Retinal pigment epithelial cell (primary cell): ENCODE measurements around the gene PCSK7.

ENCODE experiments used
- DNase-seq: peaks from one replicate; pipeline ENCODE4 v3.0.0-alpha.2; 2010; ENCODE audit warnings: low read depth
- H3K4me3 ChIP-seq: 2 replicates; pipeline ENCODE4 v1.5.1; 2011; ENCODE audit warnings: mild to moderate bottlenecking, low read length, control low read depth, moderate library complexity
- TF ChIP-seq, protein P1 (sequence below): conservative IDR thresholded peaks from 2 replicates; pipeline ENCODE4 v1.5.1; 2011; ENCODE audit warnings: low read depth, low read length, control low read depth, inconsistent platforms

Gene PCSK7

DNA sequence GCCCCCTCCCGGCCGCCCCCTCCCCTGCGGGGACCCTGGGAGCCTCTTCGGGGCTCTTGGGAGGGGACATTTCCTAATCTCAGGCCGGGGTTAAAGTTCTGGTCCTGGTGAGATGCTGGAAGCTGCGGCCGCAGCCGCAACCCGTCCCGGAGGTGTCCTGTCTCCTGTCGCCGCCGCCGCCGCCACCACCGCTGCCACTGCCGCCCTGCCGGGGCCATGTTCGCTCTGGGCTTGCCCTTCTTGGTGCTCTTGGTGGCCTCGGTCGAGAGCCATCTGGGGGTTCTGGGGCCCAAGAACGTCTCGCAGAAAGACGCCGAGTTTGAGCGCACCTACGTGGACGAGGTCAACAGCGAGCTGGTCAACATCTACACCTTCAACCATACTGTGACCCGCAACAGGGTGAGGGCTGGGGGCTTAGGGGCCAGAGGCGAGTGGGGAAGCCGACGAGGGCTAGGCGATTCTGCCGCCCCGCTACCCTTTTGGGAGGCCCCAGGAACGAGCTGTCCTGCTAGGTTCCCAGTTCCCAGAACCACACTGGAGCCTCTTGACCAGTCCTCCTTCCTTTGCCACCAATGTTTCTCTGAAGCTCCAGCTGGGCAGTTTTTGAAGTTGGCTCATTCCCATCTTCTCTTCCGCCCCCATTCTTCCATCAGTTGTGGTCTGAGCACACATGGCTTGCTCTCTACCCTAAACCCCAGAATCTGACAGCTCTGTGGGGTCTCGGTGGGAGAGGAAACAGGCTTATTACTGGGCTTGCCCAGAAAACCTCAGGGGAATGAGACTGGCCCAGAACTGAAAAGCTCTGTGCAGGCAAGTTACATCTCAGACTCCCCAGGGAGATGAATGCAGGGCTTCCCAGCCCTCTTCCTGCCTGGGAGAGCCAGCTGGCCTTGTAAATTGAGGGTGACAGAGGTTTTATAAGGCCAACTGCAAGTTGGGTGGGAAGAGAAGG, 52.5 kb downstream of the PCSK7 start:
- DNase-seq, result no peak
- TF ChIP-seq, protein P1, sequence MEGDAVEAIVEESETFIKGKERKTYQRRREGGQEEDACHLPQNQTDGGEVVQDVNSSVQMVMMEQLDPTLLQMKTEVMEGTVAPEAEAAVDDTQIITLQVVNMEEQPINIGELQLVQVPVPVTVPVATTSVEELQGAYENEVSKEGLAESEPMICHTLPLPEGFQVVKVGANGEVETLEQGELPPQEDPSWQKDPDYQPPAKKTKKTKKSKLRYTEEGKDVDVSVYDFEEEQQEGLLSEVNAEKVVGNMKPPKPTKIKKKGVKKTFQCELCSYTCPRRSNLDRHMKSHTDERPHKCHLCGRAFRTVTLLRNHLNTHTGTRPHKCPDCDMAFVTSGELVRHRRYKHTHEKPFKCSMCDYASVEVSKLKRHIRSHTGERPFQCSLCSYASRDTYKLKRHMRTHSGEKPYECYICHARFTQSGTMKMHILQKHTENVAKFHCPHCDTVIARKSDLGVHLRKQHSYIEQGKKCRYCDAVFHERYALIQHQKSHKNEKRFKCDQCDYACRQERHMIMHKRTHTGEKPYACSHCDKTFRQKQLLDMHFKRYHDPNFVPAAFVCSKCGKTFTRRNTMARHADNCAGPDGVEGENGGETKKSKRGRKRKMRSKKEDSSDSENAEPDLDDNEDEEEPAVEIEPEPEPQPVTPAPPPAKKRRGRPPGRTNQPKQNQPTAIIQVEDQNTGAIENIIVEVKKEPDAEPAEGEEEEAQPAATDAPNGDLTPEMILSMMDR, result no peak

DNA sequence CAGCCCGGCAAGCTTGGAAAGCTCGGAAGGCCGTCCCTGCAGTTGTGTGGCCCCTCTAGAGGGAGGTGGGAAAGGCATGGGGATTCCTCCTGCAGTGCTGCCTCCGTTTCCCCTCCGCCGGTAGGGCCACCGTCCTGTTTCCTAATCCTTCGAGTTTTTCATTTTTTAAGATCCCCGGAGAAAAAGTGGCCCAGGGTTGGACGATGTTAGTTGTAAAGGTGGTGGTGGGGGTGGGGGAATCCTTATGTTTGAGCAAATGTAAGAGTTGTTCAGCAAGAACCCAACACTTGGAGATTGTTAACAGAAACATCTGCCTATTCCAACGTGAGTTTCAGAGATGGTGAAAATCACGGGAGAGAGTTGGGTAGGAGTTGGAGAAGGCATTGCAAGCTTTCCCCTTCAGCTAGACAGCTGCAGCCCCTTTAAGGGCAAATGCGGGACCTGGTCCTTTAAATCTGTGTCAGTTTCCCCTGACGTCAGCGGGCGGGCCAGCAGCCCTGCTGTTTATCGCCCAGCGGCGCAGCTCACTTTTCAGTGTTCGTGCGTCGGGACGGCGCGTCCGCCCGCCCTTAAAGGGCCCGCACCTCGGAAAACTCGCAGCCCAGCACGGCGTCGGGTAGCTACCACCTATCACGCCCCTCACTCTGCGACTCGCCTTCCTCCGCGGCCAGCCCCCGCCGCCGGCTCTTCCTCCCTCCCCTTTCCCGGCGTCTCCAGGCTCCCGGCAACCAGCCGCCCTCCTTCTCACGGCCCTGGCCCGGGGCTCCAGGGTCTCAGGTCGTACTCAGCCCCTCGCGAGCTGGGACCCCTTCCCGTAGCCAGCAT, 53.5 kb downstream of the PCSK7 start, which contains the start of gene SIDT2:
Gene SIDT2 (plus strand): TSS at position 534 of the 825 bp plus-strand sequence. CDS start 521 bp downstream, outside the sequence.
- peak within 1 kb of the TSS; percentile 77 for H3K4me3 ChIP-seq
- TF ChIP-seq, protein P1, result no peak
- DNase-seq, result peak; percentile 73

More for the DNA sequence above, 52.5 kb downstream of the PCSK7 start:
- H3K4me3 ChIP-seq, result peak overlapping the region; percentile 77

DNA sequence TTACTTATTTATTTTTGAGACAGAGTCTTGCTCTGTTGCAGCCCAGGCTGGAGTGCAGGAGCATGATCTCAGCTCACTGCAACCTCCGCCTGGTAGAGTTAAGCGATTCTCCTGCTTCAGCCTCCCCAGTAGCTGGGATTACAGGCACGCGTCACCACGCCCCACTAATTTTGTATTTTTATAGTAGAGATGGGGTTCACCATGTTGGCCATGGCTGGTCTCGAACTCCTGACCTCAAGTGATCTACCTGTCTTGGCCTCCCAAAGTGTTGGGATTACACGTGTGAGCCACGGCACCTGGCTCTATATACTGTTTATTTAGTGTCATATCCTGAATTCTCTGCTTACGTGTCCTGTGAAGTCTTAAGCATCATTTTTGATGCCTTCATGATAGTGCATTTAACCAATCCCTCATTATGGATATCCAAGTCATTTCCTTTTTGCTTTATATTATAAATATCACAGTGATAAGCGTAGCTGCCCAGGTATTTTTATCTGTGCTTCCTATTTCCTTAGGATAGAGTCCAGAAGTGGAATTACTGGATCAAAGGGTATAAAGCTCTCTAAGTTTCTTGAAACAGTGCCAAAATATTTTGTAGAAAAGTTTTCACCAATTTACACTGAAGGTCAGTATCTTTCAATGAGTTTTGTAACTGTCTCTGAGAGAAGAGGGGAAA, 54.2 kb downstream of the PCSK7 start:
- TF ChIP-seq, protein P1, result no peak
- DNase-seq, result no peak
- peak overlapping the region; percentile 77 for H3K4me3 ChIP-seq

DNA sequence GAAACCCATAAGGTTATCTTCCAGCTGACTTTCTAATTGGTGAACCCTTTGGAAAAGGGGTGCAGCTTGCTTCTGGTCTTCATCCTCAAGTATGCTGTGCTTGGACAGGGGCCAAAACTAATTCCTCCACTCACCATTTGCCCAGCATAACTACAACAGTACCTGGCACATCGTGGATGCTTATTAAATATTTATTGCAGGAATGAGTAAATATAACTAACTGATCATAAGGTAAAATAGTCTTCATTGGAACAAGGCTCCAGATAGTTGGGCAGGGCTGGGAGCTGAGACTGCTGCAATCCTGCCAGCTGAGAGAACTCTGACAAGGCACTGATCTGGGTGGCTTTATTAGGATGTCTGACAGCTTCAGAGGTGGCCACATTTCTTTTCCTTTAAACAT, 55.7 kb downstream of the PCSK7 start:
- no peak overlapping the region for H3K4me3 ChIP-seq
- DNase-seq, result no peak
- TF ChIP-seq, protein P1, result no peak

DNA sequence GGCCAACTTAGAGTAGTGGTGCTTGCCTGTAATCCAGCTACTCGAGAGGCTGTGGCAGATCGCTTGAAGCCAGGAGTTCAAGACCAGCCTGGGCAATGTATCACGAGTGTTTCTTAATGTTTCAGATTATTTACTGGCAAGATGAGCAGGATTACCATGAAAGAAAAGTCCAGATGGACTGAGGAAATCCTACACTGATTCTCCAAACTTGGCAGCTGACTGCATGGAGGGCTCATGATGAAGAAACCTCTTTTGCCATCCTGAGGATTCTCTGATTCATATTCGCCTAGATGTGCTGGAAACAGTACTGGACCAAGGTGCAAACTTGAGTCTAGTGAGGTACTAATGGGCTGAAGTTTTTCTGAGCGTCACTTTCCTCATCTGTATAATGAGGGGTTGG, 56.1 kb downstream of the PCSK7 start:
- no peak for DNase-seq
- no peak overlapping the region for H3K4me3 ChIP-seq
- TF ChIP-seq, protein P1, result no peak

DNA sequence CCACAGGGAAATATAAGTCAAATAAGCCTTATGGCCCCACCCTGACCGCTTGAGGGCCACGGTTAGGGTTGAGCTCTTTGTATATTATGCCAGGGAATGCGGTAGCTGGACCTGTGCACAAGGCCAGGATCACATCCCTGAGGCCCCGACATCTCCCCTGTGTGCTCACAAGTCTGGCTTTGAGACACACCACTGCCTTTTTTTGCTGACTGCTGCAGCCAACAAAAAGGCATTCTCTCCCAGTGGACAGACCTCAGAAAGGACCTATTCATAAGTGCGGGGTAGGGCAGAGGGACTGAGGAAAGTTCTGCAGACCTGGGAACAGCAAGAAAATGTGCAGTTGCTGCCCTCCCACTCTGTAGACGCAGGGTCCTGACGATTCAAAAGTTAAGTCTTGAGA, 56.8 kb downstream of the PCSK7 start:
- DNase-seq, result no peak
- H3K4me3 ChIP-seq, result no peak overlapping the region
- TF ChIP-seq, protein P1, result no peak
